Spleen (tissue), 7 donors: ENCODE data around the gene ANKRD44.

ENCODE experiments used
- CTCF ChIP-seq, 11 experiments: fragments of 200-600 bp in 7 of 11; fragments of 450-650 bp in 4 of 11; sonication (generic) in 4 of 11; IDR thresholded peaks in 8 of 11; conservative IDR thresholded peaks in 3 of 11; 1 replicate in 7 of 11; 2 replicates in 4 of 11; pipeline versions ENCODE4 v1.4.0 to v1.8.0; 2016 to 2021; ENCODE audit warnings: antibody characterized with exemption in 11 of 11, inconsistent platforms in 4 of 11, mild to moderate bottlenecking in 1 of 11
- POLR2A ChIP-seq, 3 donors: fragments of 450-650 bp; IDR thresholded peaks; one replicate each; pipeline ENCODE4 v1.5.1; 2017; ENCODE audit warnings: antibody characterized with exemption in 3 of 3, mild to moderate bottlenecking in 1 of 3
- donor health status: DM: no; HTN: no; CAD: no; lungs with moderate emphysema.
- donor health status: DM: no; HTN: no; CAD: no.
- donor health status: DM: no; HTN: no; CAD: no.

DNA sequence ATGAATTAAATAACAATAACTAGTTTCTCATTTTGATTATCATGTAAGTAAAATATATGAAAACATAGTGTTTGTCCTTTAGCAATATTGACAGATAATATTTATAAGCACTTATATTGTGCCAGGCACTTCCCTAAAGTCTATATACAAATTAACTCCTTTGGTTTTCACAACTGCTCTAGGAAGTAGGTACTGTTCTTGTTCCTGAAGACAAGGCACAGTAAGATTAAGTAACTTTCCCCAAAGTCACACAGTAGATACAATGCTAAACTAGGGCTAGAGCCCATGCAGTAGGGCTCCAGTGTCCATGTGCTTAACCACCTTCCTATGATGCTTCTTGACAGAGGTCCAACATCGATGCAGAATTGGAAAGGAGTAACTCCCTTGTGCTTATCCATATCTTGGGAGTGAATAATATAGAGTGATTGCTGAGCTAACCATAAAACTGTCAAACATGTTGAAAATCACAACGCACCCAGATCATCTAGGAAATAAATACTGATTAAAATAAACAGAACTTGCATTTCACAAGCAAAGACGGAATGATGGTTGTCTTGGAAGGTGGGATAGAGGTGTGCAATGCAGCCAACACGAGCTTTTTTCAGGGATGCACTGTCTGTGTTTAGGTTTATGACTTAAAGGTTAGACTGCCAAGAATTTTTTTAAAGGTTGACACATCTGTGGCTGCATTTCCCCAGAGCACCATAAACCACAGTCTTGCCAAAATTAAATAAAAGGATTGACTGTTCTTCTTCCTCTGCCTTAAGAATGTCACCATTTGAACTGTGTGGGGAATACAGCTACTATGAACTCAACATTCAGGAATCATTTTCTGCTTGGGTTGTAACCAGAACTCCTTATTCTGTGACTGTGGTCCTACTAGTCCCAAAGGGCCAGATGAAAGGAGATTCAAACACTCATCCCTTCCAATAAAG is 80.8 kb downstream of the ANKRD44 start:
- TF ChIP-seq CTCF (IDR thresholded peaks at IDR 0.05 in 8 of 11, conservative IDR thresholded peaks at IDR 0.05 in 3 of 11) (no peak), POLR2A (IDR thresholded peaks at IDR 0.05) (no peak)
